GM12801 (cell line): ENCODE measurements around the gene SF3B5.

ENCODE experiments used
- TF ChIP-seq, protein P1 (sequence below): IDR thresholded peaks from one replicate; pipeline ENCODE4 v1.5.1; 2011; ENCODE audit warnings: control low read depth; ENCODE audit not compliant: insufficient read length; ENCODE audit errors: extremely low read depth

SF3B5 gene

DNA sequence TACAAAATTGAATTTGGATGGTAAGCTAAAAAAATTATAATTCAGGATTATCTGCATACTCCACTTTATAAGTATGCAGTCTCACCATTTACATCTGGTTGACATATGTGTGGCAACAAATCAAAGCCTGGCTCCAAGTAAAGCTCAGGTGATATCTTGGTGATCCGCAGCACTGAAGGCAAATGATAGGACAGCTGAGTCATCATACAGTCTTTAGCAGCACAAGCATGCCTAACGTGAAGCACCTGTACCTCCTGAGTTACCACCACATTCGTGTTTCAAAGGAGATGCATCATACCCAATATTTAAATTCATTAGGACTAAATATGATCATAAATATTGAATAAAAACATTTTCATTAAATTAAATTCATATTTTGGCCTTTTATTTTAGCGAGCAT lies 43.2 kb upstream of the SF3B5 start:
- TF ChIP-seq, protein P1, sequence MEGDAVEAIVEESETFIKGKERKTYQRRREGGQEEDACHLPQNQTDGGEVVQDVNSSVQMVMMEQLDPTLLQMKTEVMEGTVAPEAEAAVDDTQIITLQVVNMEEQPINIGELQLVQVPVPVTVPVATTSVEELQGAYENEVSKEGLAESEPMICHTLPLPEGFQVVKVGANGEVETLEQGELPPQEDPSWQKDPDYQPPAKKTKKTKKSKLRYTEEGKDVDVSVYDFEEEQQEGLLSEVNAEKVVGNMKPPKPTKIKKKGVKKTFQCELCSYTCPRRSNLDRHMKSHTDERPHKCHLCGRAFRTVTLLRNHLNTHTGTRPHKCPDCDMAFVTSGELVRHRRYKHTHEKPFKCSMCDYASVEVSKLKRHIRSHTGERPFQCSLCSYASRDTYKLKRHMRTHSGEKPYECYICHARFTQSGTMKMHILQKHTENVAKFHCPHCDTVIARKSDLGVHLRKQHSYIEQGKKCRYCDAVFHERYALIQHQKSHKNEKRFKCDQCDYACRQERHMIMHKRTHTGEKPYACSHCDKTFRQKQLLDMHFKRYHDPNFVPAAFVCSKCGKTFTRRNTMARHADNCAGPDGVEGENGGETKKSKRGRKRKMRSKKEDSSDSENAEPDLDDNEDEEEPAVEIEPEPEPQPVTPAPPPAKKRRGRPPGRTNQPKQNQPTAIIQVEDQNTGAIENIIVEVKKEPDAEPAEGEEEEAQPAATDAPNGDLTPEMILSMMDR: no peak

- TF ChIP-seq, protein P1: no peak
These were observed 39.4 kb upstream of the SF3B5 start for GRCh38 chr6:144134737-144135136.

- TF ChIP-seq, protein P1: no peak
These were observed 38.8 kb upstream of the SF3B5 start for GRCh38 chr6:144134176-144134575.

DNA sequence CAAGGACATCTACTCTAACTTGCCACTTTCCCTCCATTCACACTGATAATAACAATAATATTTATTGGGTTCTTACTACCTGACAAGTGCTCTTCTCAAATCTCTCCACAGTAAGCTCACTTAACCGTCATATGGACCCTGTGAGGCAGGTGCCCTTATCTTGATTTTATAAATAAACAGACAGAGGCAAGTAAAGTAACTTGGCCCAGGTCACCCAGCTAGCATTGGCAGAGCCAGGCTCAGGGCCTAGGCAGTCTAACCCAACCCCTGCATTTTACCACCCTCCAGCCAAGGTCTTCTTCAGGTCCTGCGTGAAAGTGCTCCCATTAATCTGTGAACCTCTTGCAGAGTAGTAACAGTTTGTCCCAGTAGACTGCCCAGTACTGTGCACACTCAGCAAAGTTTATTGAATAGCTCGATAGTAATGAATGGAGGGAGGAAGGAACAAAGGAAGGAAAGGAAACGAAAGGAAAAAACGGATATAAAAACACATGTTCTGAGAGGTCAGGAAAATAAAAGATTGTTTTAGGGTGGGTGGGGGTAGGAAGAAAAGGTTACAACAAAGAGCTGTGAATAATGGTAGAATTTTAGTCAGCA lies 38.0 kb upstream of the SF3B5 start:
- TF ChIP-seq, protein P1: no peak

DNA sequence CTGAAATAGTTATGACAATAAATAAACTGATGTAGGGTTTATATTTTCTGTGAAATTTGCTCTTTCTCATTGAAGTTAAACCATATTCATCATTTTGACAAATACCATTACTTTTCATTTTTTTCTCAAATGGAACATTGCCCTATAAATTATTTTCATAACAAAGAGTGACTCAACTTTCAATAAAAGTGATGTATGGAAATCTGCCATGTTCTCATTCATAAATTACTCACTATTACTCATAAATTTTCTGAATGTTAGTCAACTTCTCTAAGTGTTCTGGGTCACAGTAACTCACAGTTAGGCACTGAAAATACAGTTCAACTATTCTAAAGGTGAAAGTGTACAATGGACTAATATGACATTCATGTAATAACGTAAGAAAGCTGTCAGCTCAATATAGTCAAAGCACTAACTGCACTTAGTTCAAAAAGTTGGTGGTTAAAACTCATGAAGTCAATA lies 35.9 kb upstream of the SF3B5 start:
- TF ChIP-seq, protein P1: no peak

DNA sequence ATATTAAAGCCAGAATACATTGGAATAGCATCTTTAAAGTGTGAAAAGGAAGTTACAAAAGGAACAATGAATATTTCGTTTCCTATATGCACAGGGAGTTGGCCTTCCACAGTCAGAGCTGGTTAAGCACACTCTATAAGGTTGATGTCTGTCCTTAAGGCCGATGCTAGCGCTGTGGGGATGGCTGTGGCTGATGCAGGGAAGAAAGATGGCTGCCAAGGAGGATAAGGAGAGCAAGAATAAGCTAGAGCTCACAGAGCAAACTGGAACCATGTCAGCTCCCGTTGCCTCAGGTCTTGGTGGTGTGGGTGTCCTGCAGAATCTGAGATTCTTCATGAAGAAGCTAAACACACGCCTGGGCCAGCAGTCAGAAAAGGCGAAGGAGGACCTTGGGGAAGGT lies 34.1 kb upstream of the SF3B5 start:
- TF ChIP-seq, protein P1: no peak

DNA sequence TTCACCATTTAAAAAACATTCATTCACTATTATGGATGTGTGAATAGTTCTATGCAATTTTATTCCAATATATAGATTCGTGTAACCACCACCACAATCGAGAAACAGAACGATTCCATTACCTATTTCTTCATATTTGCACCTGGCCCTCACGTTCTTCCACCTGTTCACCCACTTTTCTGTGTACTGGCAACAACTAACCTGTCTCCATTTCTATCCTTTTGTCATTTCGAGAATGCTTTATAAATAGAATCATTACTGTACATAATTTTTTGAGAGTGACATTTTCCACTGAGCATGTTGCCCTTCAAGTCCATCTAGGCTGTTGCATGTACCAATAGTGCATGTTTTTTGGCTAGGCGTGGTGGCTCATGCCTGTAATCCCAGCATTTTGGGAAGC lies 31.7 kb upstream of the SF3B5 start:
- TF ChIP-seq, protein P1: no peak

GRCh38 chr6:144123836-144124235 lies 28.5 kb upstream of the SF3B5 start:
- TF ChIP-seq, protein P1: no peak
